Hepatocyte (in vitro differentiated cells): ENCODE results near the gene ABLIM2. TPM values are rescaled to one million over a fixed set of nuclear protein-coding genes. Genes with fewer than 3 reads are reported as not detected.

Source experiments
- DNase-seq: peaks from one replicate; pipeline ENCODE4 v3.0.0-alpha.2; 2016; ENCODE audit warnings: low spot score
- H2AFZ ChIP-seq: fragments of 200-600 bp; sonication (generic); 2 replicates; pipeline ENCODE4 v1.6.0; 2016; ENCODE audit warnings: antibody characterized with exemption, mild to moderate bottlenecking
- H3K27ac ChIP-seq: fragments of 200-600 bp; sonication (generic); 2 replicates; pipeline ENCODE4 v1.5.1; 2016; ENCODE audit warnings: mild to moderate bottlenecking
- H3K27me3 ChIP-seq: fragments of 200-600 bp; sonication (generic); 2 replicates; pipeline ENCODE4 v1.6.1; 2016
- H3K36me3 ChIP-seq: fragments of 200-600 bp; sonication (generic); replicated peaks from 2 replicates; pipeline ENCODE4 v1.5.1; 2016; ENCODE audit warnings: low read depth; ENCODE audit not compliant: insufficient read depth
- H3K4me1 ChIP-seq: fragments of 200-600 bp; sonication (generic); 2 replicates; pipeline ENCODE4 v1.5.1; 2016; ENCODE audit warnings: mild to moderate bottlenecking, moderate library complexity; ENCODE audit not compliant: insufficient read depth
- H3K4me2 ChIP-seq: fragments of 200-600 bp; sonication (generic); 2 replicates; pipeline ENCODE4 v1.6.0; 2016
- H3K4me3 ChIP-seq: fragments of 200-600 bp; sonication (generic); 2 replicates; pipeline ENCODE4 v1.5.1; 2016; ENCODE audit warnings: mild to moderate bottlenecking
- H3K79me2 ChIP-seq: fragments of 200-600 bp; sonication (generic); 2 replicates; pipeline ENCODE4 v1.6.0; 2017; ENCODE audit warnings: mild to moderate bottlenecking
- H3K9me2 ChIP-seq: fragments of 200-600 bp; sonication (generic); replicated peaks from 2 replicates; pipeline ENCODE4 v1.6.0; 2017; ENCODE audit warnings: mild to moderate bottlenecking; ENCODE audit not compliant: insufficient read depth
- H3K9me3 ChIP-seq: fragments of 200-600 bp; sonication (generic); 2 replicates; pipeline ENCODE4 v1.5.1; 2016; ENCODE audit warnings: low read depth, mild to moderate bottlenecking
- H4K20me1 ChIP-seq: fragments of 200-600 bp; sonication (generic); 2 replicates; pipeline ENCODE4 v1.6.0; 2016; ENCODE audit warnings: mild to moderate bottlenecking; ENCODE audit not compliant: insufficient read depth, poor library complexity, severe bottlenecking
- CTCF ChIP-seq: fragments of 200-600 bp; sonication (generic); IDR thresholded peaks from 2 replicates; pipeline ENCODE4 v1.5.1; 2016; ENCODE audit warnings: antibody characterized with exemption, mild to moderate bottlenecking; ENCODE audit not compliant: poor library complexity
- EZH2 ChIP-seq: fragments of 200-600 bp; sonication (generic); IDR thresholded peaks from 2 replicates; pipeline ENCODE4 v1.6.1; 2016; ENCODE audit warnings: antibody characterized with exemption, mild to moderate bottlenecking, borderline replicate concordance
- EZH2phosphoT487 ChIP-seq: fragments of 200-600 bp; sonication (generic); IDR thresholded peaks from one replicate; pipeline ENCODE4 v1.6.1; 2018; ENCODE audit warnings: antibody characterized with exemption, mild to moderate bottlenecking, low read depth, moderate library complexity; ENCODE audit not compliant: unreplicated experiment, severe bottlenecking
- WGBS: methylation state at CpG from one replicate; pipeline ENCODE4 v1.1.6; 2016; ENCODE audit warnings: low lambda C conversion rate; ENCODE audit errors: missing lambda C conversion rate; 5-methylcytosine and 5-hydroxymethylcytosine counted together
- polyA plus RNA-seq: library from polyadenylated mRNA; unstranded; fragments of >200 nt; fragmentation: Nextera tagmentation; extraction: Ambion mirVana; gene quantifications from 2 replicates; pipeline ENCODE4 v1.2.1, GENCODE V29; 2016
- total RNA-seq: library from RNA; depleted of rRNA; stranded (reverse); fragments of >200 nt; gene quantifications from 2 replicates; pipeline ENCODE4 v1.2.3, GENCODE V29; 2014

Gene ABLIM2
- total and polyA plus RNA-seq, 2 experiments from 2014 or later = 1.7 to 2.0 TPM

DNA sequence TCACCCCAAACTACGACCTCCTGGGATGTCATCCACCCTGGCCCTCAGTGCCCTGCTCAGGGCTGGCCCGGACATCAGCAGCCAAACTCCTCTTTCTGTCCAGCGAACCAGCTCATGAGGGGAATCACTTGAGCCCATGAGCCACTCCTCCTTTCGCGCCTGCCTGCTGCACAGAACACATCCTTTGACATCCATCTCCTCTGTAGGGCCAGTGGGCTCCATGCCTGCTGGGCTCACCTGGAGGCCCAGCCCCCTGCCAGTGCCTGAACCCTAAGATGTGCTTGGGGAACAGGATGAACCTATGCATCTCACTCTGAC is 43.5 kb downstream of the ABLIM2 start:
- no peaks in the 10 kb centered on the region for H3K9me2 ChIP-seq
- no peak for DNase-seq
- TF ChIP-seq CTCF (no peak), EZH2 (no peak), EZH2phosphoT487 (no peak)
- no peak overlapping the region for H3K4me2 ChIP-seq
- H3K4me3 ChIP-seq = no peak overlapping the region
- H3K79me2 ChIP-seq = no peaks in the 10 kb centered on the region
- no peaks in the 10 kb centered on the region for H4K20me1 ChIP-seq
- peaks cover 9% of the 10 kb centered on the region for H3K4me1 ChIP-seq
- no peaks in the 10 kb centered on the region for H3K27me3 ChIP-seq
- H3K27ac ChIP-seq = no peak overlapping the region
- 75% methylated on average over 5 of the region's 5 CpGs for WGBS
- H2AFZ ChIP-seq = no peak overlapping the region
- no peaks in the 10 kb centered on the region for H3K9me3 ChIP-seq
- no peaks in the 10 kb centered on the region for H3K36me3 ChIP-seq

DNA sequence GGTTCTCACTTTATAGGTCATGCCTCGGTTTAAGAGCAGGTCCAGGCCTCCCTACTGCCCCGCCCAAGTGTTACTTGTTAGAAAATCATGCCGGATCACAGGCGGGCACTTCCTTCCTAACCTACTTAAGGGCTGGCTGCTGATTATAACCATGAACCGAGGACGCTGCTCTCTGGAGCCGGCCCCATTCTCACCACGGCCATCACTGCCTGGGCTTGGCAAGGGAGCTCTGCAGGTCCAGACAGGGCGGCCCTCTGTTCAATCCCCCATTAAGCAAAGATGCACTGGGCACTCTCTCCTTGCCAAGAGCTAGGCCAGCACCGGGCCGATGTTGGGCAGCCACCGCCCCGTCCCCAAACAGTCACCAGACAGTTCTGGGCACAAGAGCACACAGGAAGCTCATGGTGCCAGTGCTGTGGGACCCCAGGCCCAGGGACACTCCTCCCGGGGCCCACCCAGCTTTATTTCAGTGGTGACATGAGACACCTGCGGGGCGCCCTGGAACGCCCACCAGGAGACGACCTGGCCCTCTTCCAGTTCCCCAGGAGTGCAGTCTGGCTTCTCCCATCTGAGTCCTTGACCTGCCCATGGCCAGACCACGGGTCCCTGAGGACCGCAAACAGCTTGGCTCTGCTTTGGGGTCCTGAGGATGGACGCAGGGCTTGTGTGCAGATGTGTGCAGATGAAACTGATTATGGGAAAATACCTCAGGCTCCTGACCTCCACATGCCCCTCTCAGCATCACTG is 44.0 kb downstream of the ABLIM2 start:
- no peak overlapping the region for H3K27ac ChIP-seq
- H3K9me3 ChIP-seq = no peaks in the 10 kb centered on the region

GRCh38 chr4:8113611-8114377 is 44.8 kb downstream of the ABLIM2 start:
- peaks cover 9% of the 10 kb centered on the region for H3K4me1 ChIP-seq
- H4K20me1 ChIP-seq = no peaks in the 10 kb centered on the region
- H3K4me3 ChIP-seq = no peak overlapping the region
- TF ChIP-seq CTCF = no peak
- no peak for TF ChIP-seq EZH2
- TF ChIP-seq EZH2phosphoT487 = no peak
- H3K9me3 ChIP-seq = no peaks in the 10 kb centered on the region
- H3K27me3 ChIP-seq = no peaks in the 10 kb centered on the region
- no peaks in the 10 kb centered on the region for H3K79me2 ChIP-seq
- H3K27ac ChIP-seq = peak overlapping the region; percentile 81
- WGBS = 88% methylated on average over 15 of the region's 15 CpGs
- H3K4me2 ChIP-seq = peak overlapping the region; percentile 50
- no peaks in the 10 kb centered on the region for H3K36me3 ChIP-seq
- no peaks in the 10 kb centered on the region for H3K9me2 ChIP-seq
- DNase-seq = no peak
- H2AFZ ChIP-seq = no peak overlapping the region

More for the DNA sequence above, 44.0 kb downstream of the ABLIM2 start:
- 79% methylated on average over 21 of the region's 21 CpGs for WGBS
- H3K4me3 ChIP-seq = no peak overlapping the region
- H3K27me3 ChIP-seq = no peaks in the 10 kb centered on the region
- H3K4me2 ChIP-seq = no peak overlapping the region
- DNase-seq = no peak
- no peaks in the 10 kb centered on the region for H3K36me3 ChIP-seq
- no peaks in the 10 kb centered on the region for H4K20me1 ChIP-seq
- H3K9me2 ChIP-seq = no peaks in the 10 kb centered on the region
- TF ChIP-seq EZH2phosphoT487 (no peak), CTCF (no peak), EZH2 (no peak)
- no peak overlapping the region for H2AFZ ChIP-seq
- H3K4me1 ChIP-seq = peaks cover 9% of the 10 kb centered on the region
- no peaks in the 10 kb centered on the region for H3K79me2 ChIP-seq
